GM12878 (cell line): ENCODE results near the gene TMC4. TPM values are rescaled to one million over a fixed set of nuclear protein-coding genes. Genes with fewer than 3 reads are reported as not detected.

ENCODE experiments used
- ATF7 ChIP-seq: fragments of 450-650 bp; IDR thresholded peaks from 2 replicates; pipeline ENCODE4 v1.6.1; 2016; ENCODE audit warnings: low read depth, mild to moderate bottlenecking
- BACH1 ChIP-seq: fragments of 450-650 bp; IDR thresholded peaks from 2 replicates; pipeline ENCODE4 v1.6.1; 2017; ENCODE audit warnings: mild to moderate bottlenecking, borderline replicate concordance
- CEBPZ ChIP-seq: fragments of 150-350 bp; IDR thresholded peaks from 2 replicates; pipeline ENCODE4 v1.6.1; 2016; ENCODE audit warnings: low read depth, low read length
- CHD2 ChIP-seq: IDR thresholded peaks from 2 replicates; pipeline ENCODE4 v1.6.1; 2011; ENCODE audit warnings: low read depth, low read length, improper control_type of control experiment, borderline replicate concordance
- CUX1 ChIP-seq: IDR thresholded peaks from 2 replicates; pipeline ENCODE4 v1.6.1; 2012; ENCODE audit warnings: improper control_type of control experiment, low read depth, low read length; ENCODE audit not compliant: insufficient replicate concordance
- E2F8 ChIP-seq: fragments of 450-650 bp; IDR thresholded peaks from 2 replicates; pipeline ENCODE4 v1.6.1; 2018; ENCODE audit warnings: mild to moderate bottlenecking, low read depth, moderate library complexity; ENCODE audit not compliant: partially characterized antibody
- LARP7 ChIP-seq: fragments of 450-650 bp; IDR thresholded peaks from 2 replicates; pipeline ENCODE4 v1.6.1; 2017; ENCODE audit warnings: mild to moderate bottlenecking
- MYB ChIP-seq: fragments of 150-350 bp; IDR thresholded peaks from 2 replicates; pipeline ENCODE4 v1.6.1; 2014; ENCODE audit warnings: mild to moderate bottlenecking, low read depth, low read length, borderline replicate concordance
- NFXL1 ChIP-seq: fragments of 450-650 bp; IDR thresholded peaks from 2 replicates; pipeline ENCODE4 v1.6.1; 2017; ENCODE audit warnings: antibody characterized with exemption, mild to moderate bottlenecking, borderline replicate concordance
- POLR2AphosphoS2 ChIP-seq: IDR thresholded peaks from 2 replicates; pipeline ENCODE4 v1.6.1; 2011; ENCODE audit warnings: low read depth, mild to moderate bottlenecking, low read length, improper control_type of control experiment, moderate library complexity
- POU2F2 ChIP-seq: IDR thresholded peaks from 3 replicates; pipeline ENCODE4 v1.6.1; 2011; ENCODE audit warnings: low read depth, mild to moderate bottlenecking, low read length, borderline replicate concordance
- SRF ChIP-seq, 2 experiments: IDR thresholded peaks; 2 replicates each; pipeline ENCODE4 v1.6.1; 2011; ENCODE audit warnings: low read depth in 2 of 2, low read length in 2 of 2, mild to moderate bottlenecking in 1 of 2, moderate library complexity in 1 of 2
- polyA plus RNA-seq, 11 experiments: library from polyadenylated mRNA; depleted of rRNA in 4 of 11; unstranded in 6 of 11; stranded (reverse) in 5 of 11; fragments of >200 nt; fragmentation: Nextera tagmentation in 4 of 11; fragmentation: Illumina TruSeq in 1 of 11; extraction: Ambion mirVana in 4 of 11; extraction: Trizol in 1 of 11; gene quantifications; 1 replicate in 1 of 11; 2 replicates in 10 of 11; pipeline versions ENCODE4 v1.2.1 to v1.2.3, GENCODE V29; 2011 to 2016; ENCODE audit warnings: inconsistent platforms in 2 of 11, missing spikeins in 2 of 11, low read depth in 1 of 11
- total RNA-seq, 4 experiments: library from RNA; depleted of rRNA in 3 of 4; stranded (reverse); fragments of >200 nt in 3 of 4; fragmentation: Illumina TruSeq in 1 of 4; extraction: Trizol in 1 of 4; gene quantifications; 2 replicates each; pipeline versions ENCODE4 v1.2.1 to v1.2.3, GENCODE V29; 2013 to 2021
- TF ChIP-seq, protein P1 (sequence below): fragments of 150-350 bp; IDR thresholded peaks from 2 replicates; pipeline ENCODE4 v1.6.1; 2014; ENCODE audit warnings: mild to moderate bottlenecking, low read depth, low read length

Gene TMC4
- total and polyA plus RNA-seq, 10 of the 15 experiments (the other 5 are each of a cell fraction or from before 2014, with no cell fraction given) = 0.33 to 0.83 (median 0.74) TPM; not detected in 7

GRCh38 chr19:54136864-54137698, 35.9 kb downstream of the TMC4 start (continued):
- TF ChIP-seq CEBPZ = peak; percentile 94
- 0 out of 2 replicates have a peak, but pooled peaks have one; percentile 12 for TF ChIP-seq BACH1
- no peak for TF ChIP-seq LARP7
- TF ChIP-seq CUX1 = no peak
- no peak for TF ChIP-seq NFXL1
- peak; percentile 98 for TF ChIP-seq CHD2
- peak; percentile 47; the same call in 1 of the 3 replicates for TF ChIP-seq POU2F2
- no peak for TF ChIP-seq E2F8
- TF ChIP-seq, protein P1, sequence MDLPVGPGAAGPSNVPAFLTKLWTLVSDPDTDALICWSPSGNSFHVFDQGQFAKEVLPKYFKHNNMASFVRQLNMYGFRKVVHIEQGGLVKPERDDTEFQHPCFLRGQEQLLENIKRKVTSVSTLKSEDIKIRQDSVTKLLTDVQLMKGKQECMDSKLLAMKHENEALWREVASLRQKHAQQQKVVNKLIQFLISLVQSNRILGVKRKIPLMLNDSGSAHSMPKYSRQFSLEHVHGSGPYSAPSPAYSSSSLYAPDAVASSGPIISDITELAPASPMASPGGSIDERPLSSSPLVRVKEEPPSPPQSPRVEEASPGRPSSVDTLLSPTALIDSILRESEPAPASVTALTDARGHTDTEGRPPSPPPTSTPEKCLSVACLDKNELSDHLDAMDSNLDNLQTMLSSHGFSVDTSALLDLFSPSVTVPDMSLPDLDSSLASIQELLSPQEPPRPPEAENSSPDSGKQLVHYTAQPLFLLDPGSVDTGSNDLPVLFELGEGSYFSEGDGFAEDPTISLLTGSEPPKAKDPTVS = no peak
- TF ChIP-seq MYB = no peak
- no peak for TF ChIP-seq POLR2AphosphoS2
- TF ChIP-seq SRF (IDR thresholded peaks at IDR 0.05; ENCODE audit: low read depth in 2 of 2, low read length in 2 of 2) = no peak
- TF ChIP-seq ATF7 = peak; percentile 70
